T-helper 2 cell (primary cell): ENCODE measurements around the gene C6orf89.
A peak's percentile ranks its signal among the peaks of the same experiment; 100 is the strongest.
"Not testable (repeated sequence)": the region's sequence is repeated elsewhere in the genome, so short reads cannot be mapped to it uniquely, and the experiment has no call there.

Source experiments
- DNase-seq, 5 experiments: peaks; one replicate each; pipeline versions ENCODE4 v3.0.0 to v3.0.0-alpha.2; 2012 to 2022

C6orf89 gene

GRCh38 chr6:36924778-36925374, 39.1 kb downstream of the C6orf89 start:
- DNase-seq = no peak

GRCh38 chr6:36925809-36926208, 40.1 kb downstream of the C6orf89 start:
- DNase-seq = peak in 1 of 5 experiments; percentile 68

GRCh38 chr6:36926708-36927513, 41.2 kb downstream of the C6orf89 start:
- peak in 1 of 5 experiments; percentile 58 for DNase-seq

GRCh38 chr6:36927691-36928546, 42.2 kb downstream of the C6orf89 start:
- DNase-seq = no peak

- DNase-seq = no peak
Measured at GRCh38 chr6:36928547-36928918, 42.8 kb downstream of the C6orf89 start.

GRCh38 chr6:36929152-36929551, 43.4 kb downstream of the C6orf89 start:
- no peak for DNase-seq

GRCh38 chr6:36929607-36930006, 43.9 kb downstream of the C6orf89 start:
- DNase-seq = no peak

- DNase-seq = no peak
Measured at GRCh38 chr6:36930483-36930882, 44.7 kb downstream of the C6orf89 start.

GRCh38 chr6:36933102-36933501, 47.4 kb downstream of the C6orf89 start:
- DNase-seq = no peak

- no peak for DNase-seq
Measured at GRCh38 chr6:36933519-36933918, 47.8 kb downstream of the C6orf89 start.

- no peak for DNase-seq
Measured at GRCh38 chr6:36934901-36935300, 49.1 kb downstream of the C6orf89 start.

GRCh38 chr6:36936824-36937223, 51.1 kb downstream of the C6orf89 start:
- no peak for DNase-seq

- DNase-seq = no peak
Measured at GRCh38 chr6:36937896-36938295, 52.1 kb downstream of the C6orf89 start.

GRCh38 chr6:36938536-36938935, 52.8 kb downstream of the C6orf89 start:
- DNase-seq = no peak

GRCh38 chr6:36939005-36939404, 53.3 kb downstream of the C6orf89 start:
- DNase-seq = not testable (repeated sequence)

- no peak for DNase-seq
Measured at GRCh38 chr6:36940027-36940426, 54.3 kb downstream of the C6orf89 start.

- not testable (repeated sequence) for DNase-seq
Measured at GRCh38 chr6:36941561-36941960, 55.8 kb downstream of the C6orf89 start.

GRCh38 chr6:36942329-36942728, 56.6 kb downstream of the C6orf89 start:
- DNase-seq = not testable (repeated sequence)

GRCh38 chr6:36944650-36945049, 58.9 kb downstream of the C6orf89 start:
- DNase-seq = no peak

- no peak for DNase-seq
Measured at GRCh38 chr6:36945301-36945700, 59.5 kb downstream of the C6orf89 start.

- no peak for DNase-seq
Measured at GRCh38 chr6:36946526-36946925, 60.8 kb downstream of the C6orf89 start.

- peak in 3 of 5 experiments; percentile 21 to 89 (median 29) for DNase-seq
Measured at GRCh38 chr6:36947570-36948351, 62.0 kb downstream of the C6orf89 start.

- not testable (repeated sequence) for DNase-seq
Measured at GRCh38 chr6:36949076-36949475, 63.3 kb downstream of the C6orf89 start.
